Testis (tissue), 3 donors: ENCODE results near the gene MRPL38. TPM values are rescaled to one million over a fixed set of nuclear protein-coding genes. Genes with fewer than 3 reads are reported as not detected.

Experiments
- DNase-seq: peaks from one replicate; pipeline ENCODE4 v3.0.0-alpha.2; 2019
- H3K27ac ChIP-seq, 2 donors: fragments of 200-600 bp; sonication (generic); one replicate each; pipeline ENCODE4 v1.5.1; 2019
- H3K27me3 ChIP-seq: fragments of 200-600 bp; sonication (generic); one replicate; pipeline ENCODE4 v1.5.1; 2019
- H3K36me3 ChIP-seq: fragments of 200-600 bp; sonication (generic); one replicate; pipeline ENCODE4 v1.5.1; 2017; ENCODE audit warnings: low read depth; ENCODE audit errors: missing control alignments
- H3K4me1 ChIP-seq: fragments of 200-600 bp; sonication (generic); one replicate; pipeline ENCODE4 v1.5.1; 2019
- H3K4me3 ChIP-seq, 2 donors: fragments of 200-600 bp; sonication (generic); one replicate each; pipeline ENCODE4 v1.5.1; 2017 to 2019
- H3K9me3 ChIP-seq: fragments of 200-600 bp; sonication (generic); one replicate; pipeline ENCODE4 v1.5.1; 2017
- POLR2A ChIP-seq: fragments of 450-650 bp; IDR thresholded peaks from one replicate; pipeline ENCODE4 v1.6.1; 2017; ENCODE audit warnings: antibody characterized with exemption, mild to moderate bottlenecking, moderate library complexity
- WGBS, 2 donors: methylation state at CpG; one replicate each; pipeline ENCODE4 v1.1.5; 2018; 5-methylcytosine and 5-hydroxymethylcytosine counted together
- intact Hi-C: fragments of 100-400 bp; cut with DNase I; formaldehyde crosslinking; loops from one replicate; pipeline ENCODE4 v1.15.1; 2023; ENCODE audit warnings: low total_unique reads
- polyA plus RNA-seq: library from polyadenylated mRNA; stranded (reverse); fragments of 350-450 nt; fragmentation: Illumina TruSeq; extraction: RNeasy Lipid Tissue Mini Kit (QIAGEN cat#74804); gene quantifications from one replicate; pipeline ENCODE4 v1.2.3, GENCODE V29; 2014; ENCODE audit warnings: low read depth, low replicate concordance; ENCODE audit not compliant: insufficient read depth
- total RNA-seq, 2 donors: library from RNA; depleted of rRNA; stranded (reverse); fragments of >200 nt; gene quantifications; one replicate each; pipeline ENCODE4 v1.2.3, GENCODE V29; 2016
- TF ChIP-seq, protein P1 (sequence below), 3 experiments: fragments of 450-650 bp in 2 of 3; fragments of 200-600 bp in 1 of 3; sonication (generic) in 1 of 3; IDR thresholded peaks; one replicate each; pipeline ENCODE4 v1.5.1; 2016 to 2019; ENCODE audit warnings: antibody characterized with exemption in 3 of 3, mild to moderate bottlenecking in 2 of 3, moderate library complexity in 1 of 3

Gene MRPL38
- total and polyA plus RNA-seq, 3 donors from 2014 or later: 88.2 to 101 (median 88.7) TPM

DNA sequence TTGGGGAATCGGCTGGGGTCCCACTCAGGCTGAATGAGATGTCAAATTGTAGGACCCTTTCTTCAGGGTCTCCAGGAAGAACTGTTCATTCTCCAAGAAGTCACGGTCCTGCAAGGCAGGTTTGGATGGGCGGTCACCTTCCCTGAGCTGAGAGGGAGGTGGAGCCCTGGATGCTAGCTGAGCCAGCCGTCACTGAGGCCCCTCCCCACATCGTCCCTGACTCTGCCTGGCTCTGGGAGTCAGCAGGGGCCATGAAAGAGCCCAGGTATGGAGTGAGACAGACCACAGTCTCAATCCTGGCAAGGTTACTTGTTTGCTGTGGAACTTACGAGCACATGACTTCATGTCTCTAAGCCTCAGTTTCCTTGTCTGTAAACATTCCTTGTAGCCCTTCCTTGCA is 6.0 kb upstream of the MRPL38 start:
- H3K36me3 ChIP-seq: no peaks in the 10 kb centered on the region
- H3K4me3 ChIP-seq: no peak overlapping the region
- no peaks in the 10 kb centered on the region for H3K27me3 ChIP-seq
- no peak for DNase-seq
- H3K4me1 ChIP-seq: peaks cover 19% of the 10 kb centered on the region
- no peaks in the 10 kb centered on the region for H3K9me3 ChIP-seq
- no peak overlapping the region for H3K27ac ChIP-seq
- intact Hi-C loops: no loop called here
- 77 to 86% methylated on average over 6 of the region's 6 CpGs for WGBS, 2 donors
- TF ChIP-seq, protein P1, sequence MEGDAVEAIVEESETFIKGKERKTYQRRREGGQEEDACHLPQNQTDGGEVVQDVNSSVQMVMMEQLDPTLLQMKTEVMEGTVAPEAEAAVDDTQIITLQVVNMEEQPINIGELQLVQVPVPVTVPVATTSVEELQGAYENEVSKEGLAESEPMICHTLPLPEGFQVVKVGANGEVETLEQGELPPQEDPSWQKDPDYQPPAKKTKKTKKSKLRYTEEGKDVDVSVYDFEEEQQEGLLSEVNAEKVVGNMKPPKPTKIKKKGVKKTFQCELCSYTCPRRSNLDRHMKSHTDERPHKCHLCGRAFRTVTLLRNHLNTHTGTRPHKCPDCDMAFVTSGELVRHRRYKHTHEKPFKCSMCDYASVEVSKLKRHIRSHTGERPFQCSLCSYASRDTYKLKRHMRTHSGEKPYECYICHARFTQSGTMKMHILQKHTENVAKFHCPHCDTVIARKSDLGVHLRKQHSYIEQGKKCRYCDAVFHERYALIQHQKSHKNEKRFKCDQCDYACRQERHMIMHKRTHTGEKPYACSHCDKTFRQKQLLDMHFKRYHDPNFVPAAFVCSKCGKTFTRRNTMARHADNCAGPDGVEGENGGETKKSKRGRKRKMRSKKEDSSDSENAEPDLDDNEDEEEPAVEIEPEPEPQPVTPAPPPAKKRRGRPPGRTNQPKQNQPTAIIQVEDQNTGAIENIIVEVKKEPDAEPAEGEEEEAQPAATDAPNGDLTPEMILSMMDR (IDR thresholded peaks at IDR 0.05): no peak
- no peak for TF ChIP-seq POLR2A

DNA sequence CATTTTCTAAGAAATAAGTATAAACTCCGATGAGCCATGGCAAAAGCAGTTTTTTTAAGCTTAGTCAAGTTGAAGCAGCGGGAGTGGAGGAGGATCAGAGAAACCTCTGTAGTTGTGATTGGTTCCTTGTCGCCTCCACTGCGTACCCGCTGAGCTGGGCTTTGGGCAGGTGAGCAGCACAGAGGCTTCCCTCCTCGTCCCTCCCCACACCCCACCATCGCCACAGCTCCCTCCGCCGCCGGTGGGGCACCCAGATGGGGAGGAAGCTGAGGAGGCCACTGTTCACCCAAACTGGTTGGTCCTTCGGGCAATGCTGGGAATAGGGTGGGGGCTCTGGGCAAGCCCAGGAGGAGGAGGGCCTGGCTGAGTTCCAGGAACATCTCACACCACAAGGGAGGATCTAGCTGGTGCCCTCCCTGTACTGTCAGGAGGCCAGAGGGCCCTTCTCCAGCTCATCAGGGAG is 5.2 kb upstream of the MRPL38 start:
- Histone ChIP-seq H3K27me3 (no peaks in the 10 kb centered on the region), H3K4me1 (peaks cover 19% of the 10 kb centered on the region), H3K36me3 (no peaks in the 10 kb centered on the region), H3K4me3 (no peak overlapping the region), H3K27ac (peak overlapping the region; percentile 22 to 57), H3K9me3 (no peaks in the 10 kb centered on the region)
- WGBS, 2 donors: 39 to 53% methylated on average over 11 of the region's 11 CpGs
- no peak for TF ChIP-seq POLR2A
- TF ChIP-seq, protein P1 (IDR thresholded peaks at IDR 0.05): no peak
- peak; percentile 85 for DNase-seq
- intact Hi-C loops: no loop called here

DNA sequence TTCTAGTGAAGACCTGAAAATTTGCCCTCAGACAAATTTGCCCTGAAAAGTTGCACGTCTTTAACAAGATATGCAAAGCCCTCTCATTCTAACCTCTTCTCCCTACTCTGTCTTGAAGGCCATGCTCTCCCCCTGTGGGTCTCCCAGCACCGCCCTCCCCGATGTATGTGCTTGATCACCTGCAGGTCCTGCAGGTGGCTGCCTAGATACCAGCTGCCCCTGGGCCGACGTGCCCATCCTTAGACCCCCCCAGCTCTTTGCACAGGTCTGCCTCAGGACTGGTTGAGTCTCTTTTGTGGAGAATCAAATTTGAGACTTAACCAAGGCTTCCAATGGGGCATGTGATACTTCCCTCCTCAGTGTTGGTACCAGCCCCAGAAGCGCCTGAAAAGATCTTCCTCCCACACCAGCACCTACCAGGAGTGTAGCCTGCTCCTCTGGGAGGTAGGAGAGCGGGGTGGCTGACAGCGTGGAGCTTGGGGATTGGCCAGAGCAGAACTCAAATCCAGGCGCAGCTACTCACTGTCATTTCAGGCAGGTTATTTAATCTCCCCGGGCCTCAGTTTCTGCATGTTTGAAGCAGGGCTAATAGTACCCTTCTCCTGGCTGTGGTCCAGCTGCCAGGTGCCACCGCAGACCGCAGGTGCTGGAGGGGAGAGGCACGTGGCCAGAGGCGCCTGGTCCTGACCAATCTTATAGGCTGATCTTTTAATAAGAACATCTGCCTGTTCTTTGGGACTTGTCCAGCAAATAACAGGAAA is 4.5 kb upstream of the MRPL38 start:
- no peak overlapping the region for H3K4me3 ChIP-seq
- intact Hi-C loops: no loop called here
- H3K4me1 ChIP-seq: peaks cover 19% of the 10 kb centered on the region
- TF ChIP-seq, protein P1 (IDR thresholded peaks at IDR 0.05): no peak
- TF ChIP-seq POLR2A: no peak
- DNase-seq: no peak
- no peaks in the 10 kb centered on the region for H3K36me3 ChIP-seq
- 71 to 76% methylated on average over 14 of the region's 14 CpGs for WGBS, 2 donors
- no peak overlapping the region for H3K27ac ChIP-seq
- H3K27me3 ChIP-seq: no peaks in the 10 kb centered on the region
- H3K9me3 ChIP-seq: no peaks in the 10 kb centered on the region

DNA sequence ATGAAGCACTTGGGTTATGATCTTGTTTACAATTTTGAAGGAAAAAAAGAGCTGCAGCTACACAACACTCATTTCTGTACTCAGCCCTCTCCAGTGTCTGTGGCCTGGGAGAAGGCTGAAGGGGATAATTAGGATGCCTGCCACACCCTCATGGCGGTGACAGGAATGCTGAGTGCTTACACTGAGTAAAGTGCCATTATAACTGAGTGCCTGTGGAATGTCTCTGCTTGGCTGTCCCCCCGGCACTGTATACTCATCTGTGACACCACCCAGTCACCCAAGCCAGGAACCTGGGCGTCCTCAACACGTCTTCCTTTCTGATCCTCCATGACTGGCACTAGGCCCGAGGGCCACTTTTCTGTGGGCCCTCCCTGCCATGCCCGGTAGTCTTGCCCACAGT is 3.5 kb upstream of the MRPL38 start:
- 84% methylated on average over 6 of the region's 6 CpGs for WGBS, 2 donors
- intact Hi-C loops: no loop called here
- Histone ChIP-seq H3K36me3 (no peaks in the 10 kb centered on the region), H3K27me3 (no peaks in the 10 kb centered on the region), H3K27ac (no peak overlapping the region), H3K4me3 (no peak overlapping the region), H3K4me1 (peaks cover 19% of the 10 kb centered on the region), H3K9me3 (no peaks in the 10 kb centered on the region)
- no peak for DNase-seq
- TF ChIP-seq, protein P1 (IDR thresholded peaks at IDR 0.05): no peak
- TF ChIP-seq POLR2A: no peak
